HG02981 (cell line): ENCODE data around the gene LSM2.
A peak's percentile ranks its signal among the peaks of the same experiment; 100 is the strongest.
"Not testable (repeated sequence)": the region's sequence is repeated elsewhere in the genome, so short reads cannot be mapped to it uniquely, and the experiment has no call there.

Experiments used
- ATAC-seq: cut with Tn5 transposase; IDR thresholded peaks from one replicate; pipeline ENCODE4 v1.9.1; 2021; ENCODE audit warnings: mild to moderate bottlenecking, moderate library complexity; ENCODE audit not compliant: unreplicated experiment

LSM2 gene

GRCh38 chr6:31799781-31800180 is 7.0 kb downstream of the LSM2 start:
- ATAC-seq: no peak

GRCh38 chr6:31797588-31797987 is 9.2 kb downstream of the LSM2 start:
- no peak for ATAC-seq

- no peak for ATAC-seq
These were observed 9.8 kb downstream of the LSM2 start for GRCh38 chr6:31796993-31797385.

GRCh38 chr6:31795616-31796298 is 11.0 kb downstream of the LSM2 start, which contains the start of gene VARS1:
VARS1 (minus strand) TSS chr6:31795752; CDS start chr6:31795217, 535 bp downstream.
- ATAC-seq: peak; percentile 79

- ATAC-seq: peak; percentile 17
These were observed 11.7 kb downstream of the LSM2 start for GRCh38 chr6:31794866-31795615.

GRCh38 chr6:31794294-31794865 is 12.4 kb downstream of the LSM2 start:
- no peak for ATAC-seq

- not testable (repeated sequence) for ATAC-seq
These were observed 12.9 kb downstream of the LSM2 start for GRCh38 chr6:31793927-31794245.

GRCh38 chr6:31792761-31793171 is 14.0 kb downstream of the LSM2 start:
- no peak for ATAC-seq

GRCh38 chr6:31792090-31792374 is 14.7 kb downstream of the LSM2 start:
- no peak for ATAC-seq

GRCh38 chr6:31791324-31792089 is 15.3 kb downstream of the LSM2 start:
- ATAC-seq: no peak

- ATAC-seq: no peak
These were observed 21.3 kb downstream of the LSM2 start for GRCh38 chr6:31785475-31785874.

GRCh38 chr6:31784098-31784925 is 22.5 kb downstream of the LSM2 start:
- no peak for ATAC-seq

- no peak for ATAC-seq
These were observed 24.5 kb downstream of the LSM2 start for GRCh38 chr6:31782126-31782855.

- no peak for ATAC-seq
These were observed 25.3 kb downstream of the LSM2 start for GRCh38 chr6:31781244-31782125.

GRCh38 chr6:31780507-31781243 is 26.1 kb downstream of the LSM2 start:
- no peak for ATAC-seq

GRCh38 chr6:31779908-31780307 is 26.9 kb downstream of the LSM2 start:
- no peak for ATAC-seq

- ATAC-seq: no peak
These were observed 27.5 kb downstream of the LSM2 start for GRCh38 chr6:31778999-31779885.
